ENCODE results near the gene ESRRA.
"Not testable (repeated sequence)": the region's sequence is repeated elsewhere in the genome, so short reads cannot be mapped to it uniquely, and the experiment has no call there.

Gene ESRRA

GRCh38 chr11:64314146-64314804 is 9.0 kb downstream of the ESRRA start:
- no peak for DNase-seq (ENCODE audit: low spot score)

GRCh38 chr11:64314805-64315561 is 9.7 kb downstream of the ESRRA start:
- DNase-seq (ENCODE audit: low spot score), result no peak

DNA sequence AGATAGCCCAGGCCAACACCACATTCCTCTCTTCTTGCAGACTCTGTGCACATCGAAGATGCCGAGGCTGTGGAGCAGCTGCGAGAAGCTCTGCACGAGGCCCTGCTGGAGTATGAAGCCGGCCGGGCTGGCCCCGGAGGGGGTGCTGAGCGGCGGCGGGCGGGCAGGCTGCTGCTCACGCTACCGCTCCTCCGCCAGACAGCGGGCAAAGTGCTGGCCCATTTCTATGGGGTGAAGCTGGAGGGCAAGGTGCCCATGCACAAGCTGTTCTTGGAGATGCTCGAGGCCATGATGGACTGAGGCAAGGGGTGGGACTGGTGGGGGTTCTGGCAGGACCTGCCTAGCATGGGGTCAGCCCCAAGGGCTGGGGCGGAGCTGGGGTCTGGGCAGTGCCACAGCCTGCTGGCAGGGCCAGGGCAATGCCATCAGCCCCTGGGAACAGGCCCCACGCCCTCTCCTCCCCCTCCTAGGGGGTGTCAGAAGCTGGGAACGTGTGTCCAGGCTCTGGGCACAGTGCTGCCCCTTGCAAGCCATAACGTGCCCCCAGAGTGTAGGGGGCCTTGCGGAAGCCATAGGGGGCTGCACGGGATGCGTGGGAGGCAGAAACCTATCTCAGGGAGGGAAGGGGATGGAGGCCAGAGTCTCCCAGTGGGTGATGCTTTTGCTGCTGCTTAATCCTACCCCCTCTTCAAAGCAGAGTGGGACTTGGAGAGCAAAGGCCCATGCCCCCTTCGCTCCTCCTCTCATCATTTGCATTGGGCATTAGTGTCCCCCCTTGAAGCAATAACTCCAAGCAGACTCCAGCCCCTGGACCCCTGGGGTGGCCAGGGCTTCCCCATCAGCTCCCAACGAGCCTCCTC is 10.6 kb downstream of the ESRRA start:
- not testable (repeated sequence) for DNase-seq (ENCODE audit: low spot score)

DNA sequence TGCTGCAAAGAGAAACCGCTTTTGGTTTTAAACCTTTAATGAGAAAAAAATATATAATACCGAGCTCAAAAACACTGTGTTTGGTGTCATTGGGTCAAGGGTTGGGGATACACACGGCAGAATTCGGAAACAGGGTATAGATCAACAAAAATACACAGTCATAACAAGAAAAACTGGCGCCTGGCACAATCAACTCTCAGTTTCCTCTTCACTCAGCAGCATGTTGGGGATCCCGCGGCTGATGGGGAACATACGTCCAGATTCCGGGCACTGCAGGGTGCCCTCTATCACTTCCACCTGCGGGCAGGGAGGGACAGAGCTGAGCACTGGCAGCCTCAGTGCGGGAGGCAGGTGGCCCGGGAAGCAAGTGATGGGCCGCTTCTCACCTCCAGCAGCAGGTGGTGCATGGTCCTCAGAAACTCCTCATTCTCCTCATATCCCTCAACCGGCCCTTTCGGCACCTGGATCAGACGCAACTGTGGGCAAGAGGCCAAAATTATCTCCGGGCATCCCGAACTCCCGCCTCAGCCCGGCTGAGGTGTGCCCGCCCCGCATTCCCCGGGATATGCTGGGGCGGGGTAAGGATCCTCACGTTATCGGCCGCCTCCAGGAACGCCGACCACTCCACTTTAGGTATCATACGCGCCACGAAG is 11.5 kb downstream of the ESRRA start:
- no peak for DNase-seq (ENCODE audit: low spot score)

DNA sequence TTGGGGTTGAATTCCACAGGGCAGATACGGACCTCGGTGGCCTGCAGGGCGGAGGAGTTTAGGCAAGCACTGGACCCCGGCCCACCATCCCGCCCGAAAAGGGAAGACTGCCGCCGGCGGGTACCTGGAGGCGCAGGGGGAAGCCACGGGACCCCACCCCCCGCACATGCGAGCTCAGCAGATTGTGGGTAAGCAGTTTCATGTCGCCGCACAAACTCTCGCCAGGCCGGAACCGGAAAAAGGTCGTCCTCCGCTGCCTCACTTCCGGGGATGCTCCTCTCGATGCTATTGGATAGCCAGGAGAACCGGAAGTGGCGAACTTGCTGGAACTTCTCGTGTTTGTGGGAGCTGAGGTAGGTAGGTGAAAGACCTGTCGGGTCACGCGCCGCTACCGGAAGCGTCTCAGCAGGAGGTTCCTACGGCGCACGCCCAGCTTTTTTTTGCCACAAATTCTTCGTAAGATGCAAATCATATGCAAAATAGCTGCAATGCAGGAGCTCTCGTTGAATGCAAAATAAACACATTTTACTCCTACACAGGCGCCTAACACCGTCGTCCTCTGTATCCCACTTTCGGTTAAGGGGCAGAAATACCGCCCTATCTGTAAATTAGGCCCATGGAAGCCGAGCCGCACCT is 12.1 kb downstream of the ESRRA start, which contains the start of gene TRMT112:
Gene TRMT112 (minus strand): TSS at position 235 of the 636 bp plus-strand sequence. CDS start 33 bp downstream, at position 202.
- DNase-seq (ENCODE audit: low spot score), result peak; percentile 88

GRCh38 chr11:64317961-64318765 is 12.8 kb downstream of the ESRRA start, which contains the start of gene PRDX5:
TSS of gene PRDX5 (plus strand) at chr11:64318121. CDS start at chr11:64318216, 95 bp downstream.
- DNase-seq (ENCODE audit: low spot score), result peak; percentile 95

DNA sequence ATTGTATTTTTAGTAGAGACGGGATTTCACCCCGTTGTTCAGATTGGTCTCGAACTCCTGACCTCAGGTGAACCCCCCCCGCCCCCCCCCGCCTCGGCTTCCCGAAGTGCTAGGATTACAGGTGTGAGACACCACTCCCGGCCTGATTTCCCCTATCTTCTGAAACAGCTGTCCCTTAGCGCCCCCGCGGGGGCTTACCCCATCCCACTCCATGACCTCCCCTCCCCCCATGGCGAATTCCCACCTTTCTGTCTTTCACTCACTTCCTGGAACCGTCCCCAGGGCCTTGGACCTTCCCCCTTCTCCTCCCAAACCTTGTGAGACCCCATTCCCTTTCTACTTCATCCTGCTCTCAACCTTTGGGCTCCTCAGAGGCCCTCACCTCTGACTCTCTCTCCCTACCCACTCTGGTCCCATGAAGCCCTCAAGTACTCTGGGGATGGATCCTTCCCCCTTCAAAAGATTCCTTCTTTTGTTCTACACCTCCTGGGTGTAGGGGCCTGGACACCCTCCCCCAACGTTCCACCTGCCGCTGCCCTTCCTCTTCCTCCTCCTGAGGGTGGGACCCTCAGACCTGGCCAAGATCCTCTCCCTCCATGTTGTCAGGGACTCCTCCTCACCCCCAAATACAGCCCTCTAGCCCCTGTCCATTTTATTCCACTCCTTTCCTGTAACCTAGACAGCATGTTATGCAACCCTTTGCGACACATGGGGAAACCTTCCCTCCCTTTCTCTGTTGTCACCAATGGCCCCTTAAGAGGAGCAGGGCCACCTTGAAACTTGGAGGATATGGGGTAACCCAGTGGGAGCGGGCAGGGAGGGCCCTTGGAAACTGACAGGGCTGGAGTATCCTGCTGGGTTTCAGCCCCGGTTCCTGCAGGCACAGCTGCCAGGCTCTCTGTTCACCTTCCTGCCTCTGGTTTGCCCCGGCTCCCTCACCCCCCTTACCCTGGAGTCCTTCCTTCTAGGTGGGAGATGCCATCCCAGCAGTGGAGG is 13.7 kb downstream of the ESRRA start:
- DNase-seq (ENCODE audit: low spot score), result no peak

DNA sequence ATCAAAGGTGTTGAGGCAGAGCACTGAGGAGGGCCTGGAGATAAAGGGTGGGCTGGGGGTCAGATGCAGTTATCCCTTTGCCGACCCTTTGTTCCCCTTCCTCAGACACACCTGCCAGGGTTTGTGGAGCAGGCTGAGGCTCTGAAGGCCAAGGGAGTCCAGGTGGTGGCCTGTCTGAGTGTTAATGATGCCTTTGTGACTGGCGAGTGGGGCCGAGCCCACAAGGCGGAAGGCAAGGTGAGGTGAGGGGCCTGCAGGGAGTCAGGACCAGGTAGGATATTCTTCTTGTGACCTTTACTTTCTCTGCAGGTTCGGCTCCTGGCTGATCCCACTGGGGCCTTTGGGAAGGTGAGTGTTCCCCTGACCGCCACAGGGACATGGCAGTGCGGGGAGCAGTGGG is 15.2 kb downstream of the ESRRA start:
- no peak for DNase-seq (ENCODE audit: low spot score)

DNA sequence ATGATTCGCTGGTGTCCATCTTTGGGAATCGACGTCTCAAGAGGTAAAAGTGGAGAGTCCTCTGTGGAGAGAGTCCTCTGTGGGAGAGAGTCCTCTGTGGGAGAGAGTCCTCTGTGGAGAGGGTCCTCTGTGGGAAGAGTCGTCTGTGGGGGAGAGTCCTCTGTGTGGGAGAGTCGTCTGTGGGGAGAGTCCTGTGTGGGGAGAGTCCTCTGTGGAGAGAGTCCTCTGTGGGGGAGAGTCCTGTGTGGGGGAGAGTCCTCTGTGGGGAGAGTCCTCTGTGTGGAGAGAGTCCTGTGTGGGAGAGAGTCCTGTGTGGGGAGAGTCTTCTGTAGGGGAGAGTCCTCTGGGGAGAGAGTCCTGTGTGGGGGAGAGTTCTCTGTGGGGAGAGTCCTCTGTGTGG is 15.7 kb downstream of the ESRRA start:
- DNase-seq (ENCODE audit: low spot score), result no peak

DNA sequence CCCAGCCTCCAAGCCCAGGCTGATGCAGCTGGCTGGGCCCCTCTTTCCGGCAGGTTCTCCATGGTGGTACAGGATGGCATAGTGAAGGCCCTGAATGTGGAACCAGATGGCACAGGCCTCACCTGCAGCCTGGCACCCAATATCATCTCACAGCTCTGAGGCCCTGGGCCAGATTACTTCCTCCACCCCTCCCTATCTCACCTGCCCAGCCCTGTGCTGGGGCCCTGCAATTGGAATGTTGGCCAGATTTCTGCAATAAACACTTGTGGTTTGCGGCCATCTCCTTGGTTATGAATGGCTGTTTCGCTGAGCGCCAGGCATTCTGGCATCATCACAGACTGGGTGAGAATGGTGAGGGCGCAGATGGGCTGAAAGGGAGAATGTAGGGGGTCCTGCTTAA is 16.2 kb downstream of the ESRRA start:
- no peak for DNase-seq (ENCODE audit: low spot score)

DNA sequence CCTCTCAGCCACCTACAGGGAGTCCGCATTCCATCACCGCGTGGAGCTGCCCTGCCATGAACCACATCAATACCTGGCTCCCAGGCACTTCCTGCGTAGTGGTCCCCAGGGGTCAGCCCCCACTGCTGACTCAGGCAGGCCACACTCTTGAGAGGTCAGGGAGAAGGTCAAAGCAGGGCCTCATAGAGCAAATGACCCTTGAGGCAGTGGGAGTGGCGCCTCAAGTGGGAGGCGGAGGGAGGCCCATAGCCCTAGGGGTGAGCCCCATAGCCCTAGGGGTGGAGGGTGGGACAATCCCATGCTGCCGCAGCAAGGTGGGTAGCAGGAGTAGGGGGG is 17.6 kb downstream of the ESRRA start:
- DNase-seq (ENCODE audit: low spot score), result no peak

- DNase-seq (ENCODE audit: low spot score), result no peak
These were observed 18.0 kb downstream of the ESRRA start for GRCh38 chr11:64323373-64323772.

DNA sequence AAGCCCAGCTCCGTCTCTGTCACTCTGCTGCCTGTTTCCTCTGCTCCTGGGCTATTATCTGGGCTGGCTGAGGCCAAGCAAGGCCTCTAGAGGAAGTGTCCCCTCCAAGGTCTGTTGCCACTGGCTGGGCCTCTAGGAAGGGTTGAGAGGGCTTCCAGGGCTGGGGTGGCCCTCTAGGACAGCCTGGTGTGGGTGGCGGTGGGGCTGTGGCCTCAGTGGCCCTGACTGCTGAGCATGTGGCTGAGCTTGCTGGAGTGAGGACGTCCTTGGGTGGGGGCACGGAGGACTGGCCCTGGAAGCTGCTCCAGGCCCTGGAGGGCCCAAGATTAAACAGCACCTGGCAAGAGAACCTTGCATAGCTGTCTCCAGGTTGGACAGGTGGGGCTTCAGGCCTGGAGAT is 18.7 kb downstream of the ESRRA start:
- not testable (repeated sequence) for DNase-seq (ENCODE audit: low spot score)

GRCh38 chr11:64324692-64325469 is 19.6 kb downstream of the ESRRA start:
- DNase-seq (ENCODE audit: low spot score), result no peak

- DNase-seq (ENCODE audit: low spot score), result no peak
These were observed 22.1 kb downstream of the ESRRA start for GRCh38 chr11:64327375-64327774.

DNA sequence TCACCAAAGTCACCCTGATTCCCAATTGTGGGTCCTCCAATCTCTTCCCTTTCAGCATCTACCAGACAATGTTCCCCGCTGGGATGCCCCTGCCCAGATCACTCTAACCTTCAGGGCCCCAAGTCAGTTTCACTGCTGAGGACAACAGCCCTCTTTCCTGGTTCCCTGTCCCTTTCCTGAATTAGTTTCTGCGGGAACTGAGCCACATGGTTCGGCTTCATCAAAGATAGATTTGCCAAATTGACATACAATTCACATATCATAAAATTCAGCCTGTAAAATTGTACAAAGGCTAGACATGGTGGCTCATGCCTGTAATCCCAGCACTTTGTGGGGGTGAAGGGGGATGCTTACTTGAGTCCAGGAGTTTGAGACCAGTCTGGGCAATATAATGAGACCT is 22.7 kb downstream of the ESRRA start:
- DNase-seq (ENCODE audit: low spot score), result no peak

GRCh38 chr11:64330888-64331287 is 25.6 kb downstream of the ESRRA start:
- no peak for DNase-seq (ENCODE audit: low spot score)

DNA sequence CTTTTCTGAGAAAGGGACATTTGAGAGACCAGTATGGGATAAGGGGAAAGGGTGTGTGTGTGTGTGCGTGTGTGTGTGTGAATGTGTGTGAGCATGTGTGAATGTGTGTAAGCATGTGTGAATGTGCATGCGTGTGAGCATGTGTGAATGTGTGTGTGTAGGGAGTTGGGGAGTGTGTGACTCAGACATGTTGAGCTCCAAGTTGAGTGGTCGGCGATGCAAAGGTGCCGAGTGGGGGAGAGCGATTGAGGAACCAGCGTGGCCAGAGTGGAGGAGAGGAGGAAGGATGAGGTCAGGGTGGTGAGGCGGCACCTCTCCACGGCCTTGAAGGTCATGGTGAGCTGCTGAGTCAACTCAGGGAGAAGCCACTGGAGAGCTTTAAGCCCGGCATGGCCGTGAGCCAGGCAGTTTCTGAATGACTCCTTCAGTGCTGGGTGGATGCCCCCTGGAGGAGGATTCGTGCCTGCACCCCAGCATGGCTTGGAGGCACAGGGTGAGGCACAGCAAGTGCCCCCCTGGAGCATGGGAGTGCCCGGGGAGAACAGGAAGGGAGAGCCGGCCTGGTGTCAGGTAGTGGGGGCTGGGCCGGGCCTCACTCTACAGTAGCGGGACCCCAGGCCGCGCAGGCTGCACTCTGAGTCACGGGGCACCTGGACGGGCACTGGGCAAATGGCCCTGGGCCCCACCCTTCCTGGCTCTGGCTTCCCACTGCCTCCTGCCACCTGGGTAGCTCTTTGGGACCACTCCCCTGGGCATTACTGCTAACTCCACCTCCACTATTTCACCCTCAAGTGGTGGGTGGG is 26.4 kb downstream of the ESRRA start:
- peak; percentile 77 for DNase-seq (ENCODE audit: low spot score)

Measured in COLO829 (cell line).